IPS-NIHi7 (cell line): ENCODE data around the gene CADPS.

ENCODE experiments used
- DNase-seq: peaks from one replicate; pipeline ENCODE4 v3.0.0; 2012; ENCODE audit warnings: mixed read lengths; ENCODE audit errors: extremely low spot score

CADPS gene

DNA sequence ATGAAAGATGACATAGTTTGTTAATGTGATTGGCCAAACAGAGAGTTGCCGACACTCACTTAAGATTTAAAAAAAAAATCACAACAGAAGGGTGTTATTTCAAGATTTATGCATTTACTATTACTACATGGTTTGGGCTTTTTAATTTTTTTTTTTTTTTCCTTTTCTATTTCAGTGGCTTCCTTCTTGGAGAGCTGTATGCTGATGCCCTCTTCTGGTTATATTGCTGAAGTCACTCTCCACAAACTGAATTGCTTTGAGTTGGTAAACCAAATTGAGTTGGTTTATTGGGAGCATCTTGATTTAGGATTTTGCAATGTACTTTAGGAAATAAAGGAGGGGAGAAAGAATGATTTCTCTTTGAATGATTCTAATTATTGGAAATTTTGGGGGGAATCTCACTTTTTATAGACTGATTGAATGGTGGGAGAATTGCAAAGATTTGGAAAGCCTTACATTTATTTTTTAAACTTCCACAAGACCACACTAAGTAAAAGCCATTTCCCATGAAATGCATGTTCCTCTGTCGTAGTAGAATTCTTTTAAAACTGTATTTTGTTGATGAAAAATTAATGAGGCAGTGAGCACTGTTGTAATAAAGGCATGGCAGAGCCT lies 315.3 kb downstream of the CADPS start:
- DNase-seq, result no peak

DNA sequence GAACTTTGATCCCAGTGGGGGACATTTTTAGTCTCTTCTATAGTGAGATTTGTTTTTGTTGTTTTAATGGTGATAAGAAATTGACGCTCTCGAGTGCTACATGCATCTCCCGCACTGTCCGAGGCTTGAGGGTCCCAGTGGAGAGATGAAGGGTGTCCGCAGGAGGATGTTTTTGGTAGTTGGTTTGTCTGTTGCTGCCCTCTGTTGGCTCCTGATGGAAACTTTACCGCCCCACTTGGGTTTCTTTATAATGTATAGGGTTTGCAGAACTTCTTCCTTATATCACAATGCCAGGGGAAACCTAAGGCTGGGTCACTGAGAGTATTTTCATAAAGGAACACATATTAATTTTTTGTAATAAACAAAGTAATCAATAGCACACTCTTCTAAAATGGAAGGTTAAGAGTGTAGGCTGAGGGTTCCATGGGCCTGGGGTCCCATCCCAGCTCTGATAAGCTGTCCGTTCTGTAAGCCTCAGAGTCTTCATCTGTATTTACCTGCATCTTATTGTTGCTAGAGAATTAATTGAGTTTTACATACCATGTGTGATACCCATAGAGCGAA lies 316.6 kb downstream of the CADPS start:
- peak; percentile 78 for DNase-seq

- no peak for DNase-seq
These were observed 317.2 kb downstream of the CADPS start for GRCh38 chr3:62557983-62558382.

- no peak for DNase-seq
These were observed 317.8 kb downstream of the CADPS start for GRCh38 chr3:62557450-62557849.

GRCh38 chr3:62556121-62556815 lies 318.9 kb downstream of the CADPS start:
- DNase-seq, result peak; percentile 27

DNA sequence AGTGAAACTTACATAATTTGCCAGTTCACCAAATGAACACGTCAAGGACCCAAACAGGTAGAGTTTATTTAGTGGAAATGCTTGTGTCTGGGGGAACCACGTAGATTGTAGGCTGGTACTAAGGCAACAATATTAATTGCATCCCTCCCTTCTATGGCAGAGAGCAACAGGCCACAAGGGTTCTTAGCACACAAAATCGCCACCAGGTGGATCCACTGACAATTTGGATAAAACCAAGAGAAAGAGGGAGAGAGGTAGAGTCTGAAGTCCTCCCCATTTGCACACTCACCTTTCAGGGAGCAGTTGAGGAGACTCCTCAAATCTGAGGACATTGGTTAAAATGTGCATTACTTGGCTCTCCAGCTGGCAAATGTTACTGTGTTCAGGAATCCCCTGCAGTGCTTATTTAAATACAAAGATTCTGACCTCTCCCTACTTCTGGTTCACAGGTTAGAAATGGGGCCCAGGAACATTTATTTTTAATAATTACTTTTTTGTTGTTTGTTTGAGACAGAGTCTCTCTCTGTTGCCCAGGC lies 320.9 kb downstream of the CADPS start:
- peak; percentile 40 for DNase-seq

GRCh38 chr3:62553811-62554210 lies 321.4 kb downstream of the CADPS start:
- no peak for DNase-seq

- no peak for DNase-seq
These were observed 323.7 kb downstream of the CADPS start for GRCh38 chr3:62551556-62551955.

GRCh38 chr3:62550439-62550838 lies 324.8 kb downstream of the CADPS start:
- no peak for DNase-seq

- no peak for DNase-seq
These were observed 326.5 kb downstream of the CADPS start for GRCh38 chr3:62548528-62549205.

DNA sequence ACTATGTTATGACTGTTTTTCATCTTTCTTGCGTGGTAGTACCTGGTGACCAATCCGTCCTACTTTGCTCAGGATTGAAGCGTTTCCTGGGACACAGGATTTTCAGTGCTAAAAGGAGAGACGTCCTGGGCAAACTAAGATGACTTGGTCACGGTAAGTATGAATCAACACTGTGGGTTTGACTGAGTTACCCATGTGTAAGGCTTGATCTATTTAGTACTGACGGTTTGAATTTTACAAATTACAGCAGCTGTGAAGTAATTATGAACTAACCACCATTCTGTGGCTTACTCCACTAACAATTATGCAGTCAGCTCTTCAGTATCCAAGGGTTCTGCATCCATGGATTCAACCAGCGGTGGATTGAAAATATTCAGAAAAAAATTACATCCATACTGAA lies 328.9 kb downstream of the CADPS start:
- no peak for DNase-seq

DNA sequence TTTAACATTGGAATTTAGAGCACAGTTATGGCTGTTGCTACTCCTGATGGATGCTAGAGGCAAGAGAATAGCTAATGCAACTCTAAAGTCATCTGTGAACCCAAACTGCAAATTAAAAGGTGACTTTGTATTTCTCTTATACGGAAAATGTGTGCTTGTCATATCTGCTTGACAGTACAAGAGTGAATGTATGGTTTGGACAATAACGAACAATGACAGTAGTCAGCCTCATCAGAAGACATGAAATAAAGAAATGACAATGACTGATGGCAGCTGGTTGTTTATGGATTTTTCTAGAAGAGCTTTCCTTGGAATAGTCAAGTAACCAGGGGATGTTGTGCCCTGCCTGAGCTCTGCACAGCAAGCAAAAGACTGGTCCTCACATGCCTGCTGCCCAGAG lies 333.0 kb downstream of the CADPS start:
- no peak for DNase-seq

GRCh38 chr3:62539762-62540161 lies 335.5 kb downstream of the CADPS start:
- DNase-seq, result no peak

GRCh38 chr3:62538691-62539356 lies 336.4 kb downstream of the CADPS start:
- DNase-seq, result peak; percentile 34

- DNase-seq, result no peak
These were observed 340.9 kb downstream of the CADPS start for GRCh38 chr3:62534326-62534725.

GRCh38 chr3:62532796-62533195 lies 342.4 kb downstream of the CADPS start:
- no peak for DNase-seq

DNA sequence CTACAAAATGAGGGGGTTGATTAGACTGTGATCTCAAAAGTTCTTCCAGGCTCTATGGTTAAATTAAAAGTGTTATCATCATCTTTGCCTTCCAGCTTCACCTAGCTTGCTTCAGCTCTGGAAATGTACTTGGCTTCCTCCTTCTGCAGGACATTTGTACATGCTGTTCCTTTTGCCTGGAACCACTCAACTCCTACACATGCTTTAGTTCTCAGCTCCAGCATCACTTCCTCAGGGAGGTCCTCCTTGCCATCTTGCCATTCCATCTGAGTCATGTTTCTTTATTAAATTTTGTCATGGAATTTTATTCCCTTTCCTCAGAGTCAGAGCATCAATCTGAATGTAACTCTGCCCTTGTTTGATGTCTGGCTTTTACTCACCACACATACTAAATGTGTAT lies 343.2 kb downstream of the CADPS start:
- DNase-seq, result no peak

DNA sequence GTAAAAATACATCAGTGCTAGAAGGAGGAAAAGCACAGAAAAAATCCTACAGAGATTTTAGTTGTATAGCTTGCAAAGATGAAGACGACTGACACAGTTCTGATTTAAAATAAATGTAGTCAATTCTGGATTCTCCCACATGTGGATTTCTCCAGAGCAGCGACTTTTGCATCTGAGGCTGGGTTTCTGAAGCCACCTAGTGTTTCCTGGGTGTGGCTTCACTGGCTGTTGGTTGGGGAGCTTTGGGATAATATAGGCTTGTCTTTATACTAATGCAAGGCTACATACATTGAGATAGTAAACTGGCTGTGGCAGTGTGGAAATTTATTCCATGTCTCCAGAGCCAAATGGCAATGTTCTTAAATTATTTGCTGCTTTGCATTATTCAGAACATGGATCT lies 343.7 kb downstream of the CADPS start:
- DNase-seq, result no peak

- DNase-seq, result peak; percentile 69
These were observed 346.0 kb downstream of the CADPS start for GRCh38 chr3:62529230-62529629.

DNA sequence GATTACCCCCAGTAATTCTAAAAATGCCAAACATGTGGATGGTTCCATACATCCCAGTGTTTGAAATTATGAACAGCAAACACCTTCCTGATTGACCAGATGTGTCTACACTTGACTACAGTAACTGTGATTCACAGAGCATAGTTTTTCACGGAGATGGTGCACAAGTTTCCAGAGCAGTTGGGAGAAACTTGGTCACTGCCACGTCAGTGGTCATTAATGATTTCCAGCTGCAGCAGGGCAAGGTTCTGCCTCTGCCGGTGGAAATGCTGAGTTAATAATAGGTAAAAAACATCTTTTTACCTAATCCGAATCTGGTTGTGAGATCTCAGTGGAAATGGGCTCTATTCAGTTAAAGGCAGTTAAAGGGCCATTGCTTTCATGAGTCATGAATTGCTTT lies 347.7 kb downstream of the CADPS start:
- DNase-seq, result no peak

DNA sequence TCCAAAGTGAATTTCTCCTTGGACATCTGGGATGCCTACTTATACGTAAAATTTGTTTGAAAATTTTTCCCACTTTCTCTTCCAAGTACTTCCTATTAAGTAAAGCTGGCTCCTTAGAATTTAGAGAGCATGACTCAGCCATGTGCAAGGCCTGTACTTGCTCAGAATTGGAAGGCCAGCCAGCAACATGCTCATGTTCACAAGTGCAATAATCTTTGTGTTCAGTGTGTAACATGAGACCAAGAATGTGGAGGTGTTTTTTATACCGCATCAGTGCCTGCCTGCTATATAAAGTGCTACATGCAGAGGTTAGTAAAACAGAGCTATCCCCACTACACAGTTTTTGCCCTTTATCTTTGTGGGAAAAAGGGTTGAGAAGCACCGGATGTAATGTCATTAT lies 349.9 kb downstream of the CADPS start:
- no peak for DNase-seq

GRCh38 chr3:62523672-62524071 lies 351.5 kb downstream of the CADPS start:
- no peak for DNase-seq
